Measurements from ENCODE around the gene ZNF71. TPM values are rescaled to one million over a fixed set of nuclear protein-coding genes. Genes with fewer than 3 reads are reported as not detected.

The ZNF71 gene
- total and polyA plus RNA-seq, 2 experiments from 2014 or later: 12.5 to 15.3 TPM

- H3K27me3 ChIP-seq: no peaks in the 10 kb centered on the region
- H3K9me3 ChIP-seq (ENCODE audit: low read depth): no peaks in the 10 kb centered on the region
- H3K4me1 ChIP-seq (ENCODE audit: low read depth): no peaks in the 10 kb centered on the region
- no peak overlapping the region for H3K27ac ChIP-seq
- DNase-seq (ENCODE audit: low read depth in 1 of 2, low spot score in 1 of 2): peak; percentile 80 to 91
- no peak overlapping the region for H3K4me3 ChIP-seq
- no peaks in the 10 kb centered on the region for H3K36me3 ChIP-seq
- TF ChIP-seq CTCF (IDR thresholded peaks at IDR 0.05; ENCODE audit: low read depth, low read length): no peak
These were observed 43.0 kb downstream of the ZNF71 start for GRCh38 chr19:56637976-56638555.

- Histone ChIP-seq H3K27ac (no peak overlapping the region), H3K4me1 (ENCODE audit: low read depth) (no peaks in the 10 kb centered on the region), H3K36me3 (no peaks in the 10 kb centered on the region), H3K9me3 (ENCODE audit: low read depth) (no peaks in the 10 kb centered on the region), H3K27me3 (no peaks in the 10 kb centered on the region), H3K4me3 (no peak overlapping the region)
- DNase-seq (ENCODE audit: low read depth in 1 of 2, low spot score in 1 of 2): peak; percentile 8 to 46
- no peak for TF ChIP-seq CTCF (IDR thresholded peaks at IDR 0.05; ENCODE audit: low read depth, low read length)
These were observed 44.1 kb downstream of the ZNF71 start for GRCh38 chr19:56639217-56639616.

GRCh38 chr19:56642711-56643459, 47.8 kb downstream of the ZNF71 start, which contains the start of gene SMIM17:
Gene SMIM17 (plus strand): TSS chr19:56643159. CDS start chr19:56645668, 2,509 bp downstream.
- no peak for TF ChIP-seq CTCF (IDR thresholded peaks at IDR 0.05; ENCODE audit: low read depth, low read length)
- no peak for DNase-seq (ENCODE audit: low read depth in 1 of 2, low spot score in 1 of 2)
- Histone ChIP-seq H3K36me3 (no peaks in the 10 kb centered on the region), H3K9me3 (ENCODE audit: low read depth) (no peaks in the 10 kb centered on the region), H3K27ac (no peak within 1 kb of the TSS), H3K4me3 (no peak within 1 kb of the TSS), H3K27me3 (no peaks in the 10 kb centered on the region), H3K4me1 (ENCODE audit: low read depth) (no peaks in the 10 kb centered on the region)

- Histone ChIP-seq H3K27me3 (no peaks in the 10 kb centered on the region), H3K27ac (no peak overlapping the region), H3K9me3 (ENCODE audit: low read depth) (no peaks in the 10 kb centered on the region), H3K4me3 (no peak overlapping the region), H3K36me3 (no peaks in the 10 kb centered on the region), H3K4me1 (ENCODE audit: low read depth) (no peaks in the 10 kb centered on the region)
- no peak for DNase-seq (ENCODE audit: low read depth in 1 of 2, low spot score in 1 of 2)
- TF ChIP-seq CTCF (IDR thresholded peaks at IDR 0.05; ENCODE audit: low read depth, low read length): no peak
These were observed 48.4 kb downstream of the ZNF71 start for GRCh38 chr19:56643460-56643955.

- DNase-seq (ENCODE audit: low read depth in 1 of 2, low spot score in 1 of 2): no peak
- peaks cover 5% of the 10 kb centered on the region for H3K9me3 ChIP-seq (ENCODE audit: low read depth)
- no peak for TF ChIP-seq CTCF (IDR thresholded peaks at IDR 0.05; ENCODE audit: low read depth, low read length)
- H3K4me1 ChIP-seq (ENCODE audit: low read depth): no peaks in the 10 kb centered on the region
- no peak overlapping the region for H3K4me3 ChIP-seq
- H3K27me3 ChIP-seq: no peaks in the 10 kb centered on the region
- H3K36me3 ChIP-seq: no peaks in the 10 kb centered on the region
- H3K27ac ChIP-seq: no peak overlapping the region
These were observed 59.0 kb downstream of the ZNF71 start for GRCh38 chr19:56654151-56654550.

Measured in cardiac muscle cell (in vitro differentiated cells and primary cell).